Activated naive CD8-positive, alpha-beta T cell treated with anti-CD3 and anti-CD28 coated beads, Interleukin-2, amount 50 U/mL, for 16 hours (primary cell): ENCODE measurements around the gene VPREB3.

Source experiments
- DNase-seq: peaks from one replicate; pipeline ENCODE4 v3.0.0-alpha.2; 2020; ENCODE audit warnings: low read depth, low spot score

Gene VPREB3

GRCh38 chr22:23782703-23783102, 28.5 kb upstream of the VPREB3 start:
- no peak for DNase-seq

- DNase-seq, result no peak
Observed at GRCh38 chr22:23782252-23782651, 28.0 kb upstream of the VPREB3 start.

GRCh38 chr22:23781511-23782183, 27.4 kb upstream of the VPREB3 start:
- no peak for DNase-seq

GRCh38 chr22:23781065-23781464, 26.8 kb upstream of the VPREB3 start:
- no peak for DNase-seq

GRCh38 chr22:23780146-23780748, 26.0 kb upstream of the VPREB3 start:
- DNase-seq, result no peak

- DNase-seq, result no peak
Observed at GRCh38 chr22:23779731-23780130, 25.5 kb upstream of the VPREB3 start.

GRCh38 chr22:23779083-23779482, 24.9 kb upstream of the VPREB3 start:
- no peak for DNase-seq

- no peak for DNase-seq
Observed at GRCh38 chr22:23778577-23778900, 24.3 kb upstream of the VPREB3 start.

- no peak for DNase-seq
Observed at GRCh38 chr22:23777776-23778576, 23.8 kb upstream of the VPREB3 start.

GRCh38 chr22:23775779-23776375, 21.7 kb upstream of the VPREB3 start:
- DNase-seq, result no peak

GRCh38 chr22:23774922-23775436, 20.8 kb upstream of the VPREB3 start:
- DNase-seq, result no peak

- DNase-seq, result no peak
Observed at GRCh38 chr22:23774114-23774921, 20.1 kb upstream of the VPREB3 start.

GRCh38 chr22:23773483-23774113, 19.4 kb upstream of the VPREB3 start:
- DNase-seq, result no peak

GRCh38 chr22:23772649-23773473, 18.6 kb upstream of the VPREB3 start, which contains the start of gene MMP11:
MMP11 (plus strand) TSS chr22:23772849; CDS start chr22:23772871, 22 bp downstream.
- no peak for DNase-seq

- DNase-seq, result no peak
Observed at GRCh38 chr22:23772315-23772648, 18.1 kb upstream of the VPREB3 start.

GRCh38 chr22:23769321-23769965, 15.2 kb upstream of the VPREB3 start:
- DNase-seq, result no peak

GRCh38 chr22:23767673-23768548, 13.7 kb upstream of the VPREB3 start, which contains the start of gene CHCHD10:
CHCHD10 (minus strand) TSS chr22:23767972; CDS start chr22:23767874, 98 bp downstream.
- DNase-seq, result peak; percentile 58

- no peak for DNase-seq
Observed at GRCh38 chr22:23767303-23767672, 13.1 kb upstream of the VPREB3 start.
